Measurements from ENCODE around the gene VWA5B1.
"Not testable (repeated sequence)": the region's sequence is repeated elsewhere in the genome, so short reads cannot be mapped to it uniquely, and the experiment has no call there.

VWA5B1 gene

DNA sequence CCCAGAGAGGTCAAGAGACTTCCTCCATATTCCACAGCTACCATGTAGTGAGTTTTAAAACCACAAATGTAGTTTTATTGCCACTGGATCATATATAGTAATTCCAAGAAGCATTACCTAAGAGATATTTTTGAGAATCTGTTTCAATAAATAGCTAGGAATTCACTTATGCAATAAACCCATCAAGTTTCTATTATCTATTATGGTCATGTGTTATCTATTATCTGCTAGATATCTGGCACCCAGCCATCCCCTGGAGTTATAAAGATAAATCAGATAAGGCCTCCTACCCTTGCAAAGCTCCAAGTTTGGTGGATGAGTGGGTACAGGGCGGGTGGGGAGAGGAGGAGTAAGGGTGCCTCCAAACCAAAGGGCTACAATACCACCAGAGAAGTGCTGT is 10.3 kb upstream of the VWA5B1 start:
- in situ Hi-C loops (cut with MboI; ENCODE audit: low pct_unique_long_range_greater_than_20kb, low sequenced_read_pairs, unreplicated experiment), result no loop called here
- TF ChIP-seq, protein P1, sequence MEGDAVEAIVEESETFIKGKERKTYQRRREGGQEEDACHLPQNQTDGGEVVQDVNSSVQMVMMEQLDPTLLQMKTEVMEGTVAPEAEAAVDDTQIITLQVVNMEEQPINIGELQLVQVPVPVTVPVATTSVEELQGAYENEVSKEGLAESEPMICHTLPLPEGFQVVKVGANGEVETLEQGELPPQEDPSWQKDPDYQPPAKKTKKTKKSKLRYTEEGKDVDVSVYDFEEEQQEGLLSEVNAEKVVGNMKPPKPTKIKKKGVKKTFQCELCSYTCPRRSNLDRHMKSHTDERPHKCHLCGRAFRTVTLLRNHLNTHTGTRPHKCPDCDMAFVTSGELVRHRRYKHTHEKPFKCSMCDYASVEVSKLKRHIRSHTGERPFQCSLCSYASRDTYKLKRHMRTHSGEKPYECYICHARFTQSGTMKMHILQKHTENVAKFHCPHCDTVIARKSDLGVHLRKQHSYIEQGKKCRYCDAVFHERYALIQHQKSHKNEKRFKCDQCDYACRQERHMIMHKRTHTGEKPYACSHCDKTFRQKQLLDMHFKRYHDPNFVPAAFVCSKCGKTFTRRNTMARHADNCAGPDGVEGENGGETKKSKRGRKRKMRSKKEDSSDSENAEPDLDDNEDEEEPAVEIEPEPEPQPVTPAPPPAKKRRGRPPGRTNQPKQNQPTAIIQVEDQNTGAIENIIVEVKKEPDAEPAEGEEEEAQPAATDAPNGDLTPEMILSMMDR (IDR thresholded peaks at IDR 0.05; ENCODE audit: extremely low read depth, insufficient read depth, missing control alignments), result no peak
- DNase-seq (ENCODE audit: low spot score), result no peak

DNA sequence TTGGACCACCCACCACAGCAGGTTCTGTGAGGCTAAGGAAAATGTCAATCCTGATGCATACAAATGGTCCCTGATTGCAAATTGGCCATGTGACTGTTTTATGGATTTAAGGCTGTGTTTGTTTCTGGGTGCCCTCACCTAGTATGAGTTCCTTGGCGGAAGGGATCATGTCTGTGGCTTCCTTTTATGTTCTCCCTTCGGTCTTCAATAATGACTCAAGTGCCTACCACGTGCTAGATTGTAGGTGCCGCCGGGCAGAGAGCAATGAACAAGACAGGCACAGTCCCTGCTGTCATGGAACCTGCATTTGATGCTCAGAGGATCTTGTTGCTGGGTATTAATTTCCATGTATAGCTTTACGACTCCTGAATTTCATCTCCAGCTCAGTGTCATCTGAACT is 9.8 kb upstream of the VWA5B1 start:
- no peak for DNase-seq (ENCODE audit: low spot score)
- in situ Hi-C loops (cut with MboI; ENCODE audit: low pct_unique_long_range_greater_than_20kb, low sequenced_read_pairs, unreplicated experiment), result no loop called here

DNA sequence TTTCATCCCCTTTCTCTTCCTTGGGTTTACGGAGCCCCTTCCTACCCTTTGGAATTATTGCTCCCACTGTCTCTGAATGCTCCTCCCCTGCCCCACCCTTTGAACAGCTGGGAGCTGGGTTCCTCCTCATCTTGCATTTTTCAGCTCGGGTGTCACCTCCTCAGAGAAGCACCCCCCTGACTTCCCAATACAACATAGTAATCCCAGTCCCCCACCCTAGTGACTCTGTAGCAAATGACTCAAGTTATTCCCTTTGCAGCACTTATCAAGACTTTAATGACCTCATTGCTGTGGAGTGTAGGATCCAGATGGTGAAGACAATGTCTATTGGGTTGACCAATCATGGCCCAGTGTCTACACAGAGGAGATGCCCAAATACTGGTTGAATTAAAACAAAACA is 8.9 kb upstream of the VWA5B1 start:
- TF ChIP-seq, protein P1 (IDR thresholded peaks at IDR 0.05; ENCODE audit: extremely low read depth, insufficient read depth, missing control alignments), result no peak
- no peak for DNase-seq (ENCODE audit: low spot score)
- in situ Hi-C loops (cut with MboI; ENCODE audit: low pct_unique_long_range_greater_than_20kb, low sequenced_read_pairs, unreplicated experiment), result no loop called here

More for the DNA sequence above, 9.8 kb upstream of the VWA5B1 start:
- TF ChIP-seq, protein P1 (IDR thresholded peaks at IDR 0.05; ENCODE audit: extremely low read depth, insufficient read depth, missing control alignments), result no peak

DNA sequence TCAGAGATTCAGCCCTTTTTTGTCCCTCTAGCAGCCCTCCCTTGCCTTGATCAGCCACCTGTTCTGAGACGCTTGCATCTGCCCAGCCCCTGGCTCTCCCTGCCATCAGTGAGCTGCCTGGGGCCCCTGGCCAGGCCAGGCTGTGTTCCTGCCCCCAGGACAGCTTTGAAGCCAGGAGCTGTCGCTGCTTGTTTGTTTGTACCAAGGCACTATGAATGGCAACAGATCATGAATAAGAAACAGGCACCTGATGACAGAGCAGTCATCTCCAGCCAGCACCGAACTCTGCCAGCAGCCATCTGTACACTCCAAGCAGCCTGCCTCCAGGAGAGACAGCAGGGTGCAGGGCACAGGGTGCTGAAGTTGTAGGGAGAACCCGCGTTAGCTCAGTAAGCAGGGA is 8.1 kb upstream of the VWA5B1 start:
- TF ChIP-seq, protein P1 (IDR thresholded peaks at IDR 0.05; ENCODE audit: extremely low read depth, insufficient read depth, missing control alignments), result no peak

DNA sequence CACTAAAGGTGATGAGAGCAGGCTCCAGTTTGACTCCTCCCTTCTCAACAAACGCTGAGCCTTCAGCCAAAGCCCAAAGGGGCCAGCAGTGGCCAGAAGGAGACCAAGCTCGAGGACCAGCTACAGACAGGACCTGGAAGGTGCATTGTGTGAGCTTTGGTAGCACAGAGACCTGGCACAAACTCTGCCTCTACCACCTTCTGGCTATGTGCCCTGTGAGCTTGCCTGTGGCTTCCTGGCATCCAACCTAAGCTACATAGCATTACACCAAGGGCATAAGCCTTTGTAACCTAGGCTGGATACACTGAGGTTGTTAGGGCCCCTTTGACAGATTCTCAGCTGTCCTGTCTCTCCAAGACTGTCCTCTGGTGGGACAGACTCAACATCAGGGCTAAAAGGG is 6.6 kb upstream of the VWA5B1 start:
- no peak for DNase-seq (ENCODE audit: low spot score)
- in situ Hi-C loops (cut with MboI; ENCODE audit: low pct_unique_long_range_greater_than_20kb, low sequenced_read_pairs, unreplicated experiment), result no loop called here
- TF ChIP-seq, protein P1 (IDR thresholded peaks at IDR 0.05; ENCODE audit: extremely low read depth, insufficient read depth, missing control alignments), result no peak

More for the DNA sequence above, 8.1 kb upstream of the VWA5B1 start:
- in situ Hi-C loops (cut with MboI; ENCODE audit: low pct_unique_long_range_greater_than_20kb, low sequenced_read_pairs, unreplicated experiment), result no loop called here
- DNase-seq (ENCODE audit: low spot score), result no peak

DNA sequence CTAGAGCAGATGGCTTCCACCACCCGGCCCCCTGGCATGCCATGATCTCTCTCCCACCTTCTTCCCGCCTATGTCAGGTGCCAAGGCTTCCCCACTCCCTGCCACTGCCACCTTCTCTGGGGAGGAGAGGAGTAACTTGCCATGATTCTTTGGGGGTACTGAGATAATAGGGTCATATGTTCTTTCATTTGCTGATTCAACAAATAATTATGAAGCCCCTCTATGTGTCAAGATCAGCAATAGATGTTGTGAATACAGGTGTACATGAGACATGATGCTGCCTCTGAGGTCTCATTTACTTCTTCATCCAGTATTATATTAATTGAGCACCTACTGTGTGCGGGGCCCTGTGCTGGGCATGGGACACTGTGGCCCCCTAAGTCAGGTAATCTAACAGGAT is 6.0 kb upstream of the VWA5B1 start:
- no peak for DNase-seq (ENCODE audit: low spot score)
- TF ChIP-seq, protein P1 (IDR thresholded peaks at IDR 0.05; ENCODE audit: extremely low read depth, insufficient read depth, missing control alignments), result no peak
- in situ Hi-C loops (cut with MboI; ENCODE audit: low pct_unique_long_range_greater_than_20kb, low sequenced_read_pairs, unreplicated experiment), result no loop called here

DNA sequence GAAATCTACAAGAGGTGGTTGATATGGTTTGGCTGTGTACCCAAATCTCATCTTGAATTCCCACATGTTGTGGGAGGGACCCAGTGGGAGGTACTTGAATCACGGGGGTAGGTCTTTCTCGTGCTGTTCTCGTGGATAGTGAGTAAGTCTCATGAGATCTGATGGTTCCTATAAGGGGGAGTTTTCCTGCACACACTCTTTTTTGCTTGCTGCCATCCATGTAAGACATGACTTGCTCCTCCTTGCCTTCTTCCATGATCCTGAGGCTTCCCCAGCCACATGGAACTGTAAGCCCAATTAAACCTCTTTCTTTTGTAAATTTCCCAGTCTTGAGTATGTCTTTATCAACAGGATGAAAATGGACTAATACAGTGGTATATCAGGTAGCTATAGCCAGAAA is 5.2 kb upstream of the VWA5B1 start:
- DNase-seq (ENCODE audit: low spot score), result no peak
- TF ChIP-seq, protein P1 (IDR thresholded peaks at IDR 0.05; ENCODE audit: extremely low read depth, insufficient read depth, missing control alignments), result no peak
- in situ Hi-C loops (cut with MboI; ENCODE audit: low pct_unique_long_range_greater_than_20kb, low sequenced_read_pairs, unreplicated experiment), result no loop called here

DNA sequence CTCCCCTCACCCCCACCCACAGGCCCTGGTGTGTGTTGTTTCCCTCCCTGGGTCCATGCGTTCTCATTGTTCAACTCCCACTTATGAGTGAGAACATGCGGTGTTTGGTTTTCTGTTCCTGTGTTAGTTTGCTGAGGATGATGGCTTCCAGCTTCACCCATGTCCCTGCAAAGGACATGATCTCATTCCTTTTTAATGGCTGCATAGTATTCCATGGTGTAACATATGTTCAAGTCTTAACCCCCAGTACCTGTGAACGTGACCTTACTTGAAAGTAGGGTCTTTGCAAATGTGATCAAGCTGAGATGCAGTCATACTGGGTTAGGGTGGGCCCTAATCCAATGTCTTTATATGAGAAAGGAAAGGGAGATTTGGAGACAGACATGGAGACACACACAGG is 3.0 kb upstream of the VWA5B1 start:
- in situ Hi-C loops (cut with MboI; ENCODE audit: low pct_unique_long_range_greater_than_20kb, low sequenced_read_pairs, unreplicated experiment), result not testable (repeated sequence)

More for the DNA sequence above, 3.0 kb upstream of the VWA5B1 start:
- DNase-seq (ENCODE audit: low spot score), result not testable (repeated sequence)
